Measurements from ENCODE around the gene NRP1.

Gene NRP1

GRCh38 chr10:33150889-33151288, 183.6 kb downstream of the NRP1 start:
- no peak for TF ChIP-seq CTCF (conservative IDR thresholded peaks at IDR 0.05; ENCODE audit: control insufficient read depth, insufficient read depth, low read depth, low read length)
- DNase-seq (ENCODE audit: low read depth), result no peak
- H3K4me3 ChIP-seq (ENCODE audit: control insufficient read depth, low read depth, low read length), result no peak overlapping the region

- no peak for TF ChIP-seq CTCF (conservative IDR thresholded peaks at IDR 0.05; ENCODE audit: control insufficient read depth, insufficient read depth, low read depth, low read length)
- H3K4me3 ChIP-seq (ENCODE audit: control insufficient read depth, low read depth, low read length), result no peak overlapping the region
- DNase-seq (ENCODE audit: low read depth), result no peak
These were observed 184.3 kb downstream of the NRP1 start for GRCh38 chr10:33150146-33150545.

GRCh38 chr10:33147013-33147310, 187.5 kb downstream of the NRP1 start:
- H3K4me3 ChIP-seq (ENCODE audit: control insufficient read depth, low read depth, low read length), result no peak overlapping the region
- DNase-seq (ENCODE audit: low read depth), result no peak
- no peak for TF ChIP-seq CTCF (conservative IDR thresholded peaks at IDR 0.05; ENCODE audit: control insufficient read depth, insufficient read depth, low read depth, low read length)

- no peak overlapping the region for H3K4me3 ChIP-seq (ENCODE audit: control insufficient read depth, low read depth, low read length)
- no peak for TF ChIP-seq CTCF (conservative IDR thresholded peaks at IDR 0.05; ENCODE audit: control insufficient read depth, insufficient read depth, low read depth, low read length)
- no peak for DNase-seq (ENCODE audit: low read depth)
These were observed 188.1 kb downstream of the NRP1 start for GRCh38 chr10:33146189-33147012.

GRCh38 chr10:33145451-33146188, 188.8 kb downstream of the NRP1 start:
- TF ChIP-seq CTCF (conservative IDR thresholded peaks at IDR 0.05; ENCODE audit: control insufficient read depth, insufficient read depth, low read depth, low read length), result no peak
- no peak for DNase-seq (ENCODE audit: low read depth)
- H3K4me3 ChIP-seq (ENCODE audit: control insufficient read depth, low read depth, low read length), result no peak overlapping the region

- TF ChIP-seq CTCF (conservative IDR thresholded peaks at IDR 0.05; ENCODE audit: control insufficient read depth, insufficient read depth, low read depth, low read length), result no peak
- no peak overlapping the region for H3K4me3 ChIP-seq (ENCODE audit: control insufficient read depth, low read depth, low read length)
- peak; percentile 92 for DNase-seq (ENCODE audit: low read depth)
These were observed 191.2 kb downstream of the NRP1 start for GRCh38 chr10:33143160-33143728.

All from fibroblast of mammary gland (primary cell).